GM23338 (cell line): ENCODE results near the gene APAF1.

Experiments used
- EZH2 ChIP-seq: fragments of 200-600 bp; sonication (generic); IDR thresholded peaks from one replicate; pipeline ENCODE4 v1.8.0; 2017; ENCODE audit warnings: antibody characterized with exemption, mild to moderate bottlenecking, low read depth; ENCODE audit not compliant: unreplicated experiment
- JUNB ChIP-seq: IDR thresholded peaks from one replicate; pipeline ENCODE4 v1.6.1; 2016; ENCODE audit warnings: antibody characterized with exemption; ENCODE audit not compliant: unreplicated experiment
- ZNF331 ChIP-seq: fragments of 250-450 bp; sonication (Bioruptor Pico); IDR thresholded peaks from 2 replicates; pipeline ENCODE4 v1.5.0; 2020; ENCODE audit warnings: low read depth, mild to moderate bottlenecking, moderate library complexity
- TF ChIP-seq, protein P1 (sequence below), 2 experiments: fragments of 200-600 bp in 1 of 2; sonication (generic) in 1 of 2; conservative IDR thresholded peaks; 2 replicates each; pipeline versions ENCODE4 v1.5.1 to v1.6.1; 2016 to 2017; ENCODE audit warnings: antibody characterized with exemption in 2 of 2, low read depth in 2 of 2, mild to moderate bottlenecking in 2 of 2, moderate library complexity in 1 of 2

DNA sequence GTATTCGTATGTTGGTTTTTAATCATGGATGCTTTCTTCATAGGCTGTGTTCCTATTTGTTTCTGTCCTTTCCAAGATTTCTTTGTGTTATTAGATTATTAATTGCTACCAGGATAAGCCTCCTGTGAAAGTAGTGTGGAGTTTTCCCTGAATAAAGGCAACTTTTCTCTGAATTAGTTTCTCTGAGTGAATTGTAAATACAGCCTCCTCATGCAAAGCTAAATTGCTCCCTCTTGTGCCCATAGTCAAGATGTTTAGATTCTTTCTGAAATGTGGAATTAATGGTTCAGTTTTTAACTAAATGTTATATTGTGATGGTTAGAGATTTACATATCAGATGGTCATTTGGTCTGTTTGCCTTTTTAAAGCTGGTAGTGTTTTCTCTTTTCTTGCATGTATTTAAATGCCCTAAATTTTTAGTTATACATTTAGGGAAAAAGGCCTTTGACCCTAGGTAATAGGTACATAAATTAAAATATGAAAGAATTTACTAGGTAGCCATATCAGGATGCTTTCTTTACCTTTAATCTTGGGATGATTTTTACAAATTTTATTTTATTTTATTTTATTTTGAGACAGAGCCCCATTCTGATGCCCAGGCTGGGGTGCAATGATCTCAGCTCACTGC is 8.9 kb downstream of the APAF1 start:
- TF ChIP-seq, protein P1, sequence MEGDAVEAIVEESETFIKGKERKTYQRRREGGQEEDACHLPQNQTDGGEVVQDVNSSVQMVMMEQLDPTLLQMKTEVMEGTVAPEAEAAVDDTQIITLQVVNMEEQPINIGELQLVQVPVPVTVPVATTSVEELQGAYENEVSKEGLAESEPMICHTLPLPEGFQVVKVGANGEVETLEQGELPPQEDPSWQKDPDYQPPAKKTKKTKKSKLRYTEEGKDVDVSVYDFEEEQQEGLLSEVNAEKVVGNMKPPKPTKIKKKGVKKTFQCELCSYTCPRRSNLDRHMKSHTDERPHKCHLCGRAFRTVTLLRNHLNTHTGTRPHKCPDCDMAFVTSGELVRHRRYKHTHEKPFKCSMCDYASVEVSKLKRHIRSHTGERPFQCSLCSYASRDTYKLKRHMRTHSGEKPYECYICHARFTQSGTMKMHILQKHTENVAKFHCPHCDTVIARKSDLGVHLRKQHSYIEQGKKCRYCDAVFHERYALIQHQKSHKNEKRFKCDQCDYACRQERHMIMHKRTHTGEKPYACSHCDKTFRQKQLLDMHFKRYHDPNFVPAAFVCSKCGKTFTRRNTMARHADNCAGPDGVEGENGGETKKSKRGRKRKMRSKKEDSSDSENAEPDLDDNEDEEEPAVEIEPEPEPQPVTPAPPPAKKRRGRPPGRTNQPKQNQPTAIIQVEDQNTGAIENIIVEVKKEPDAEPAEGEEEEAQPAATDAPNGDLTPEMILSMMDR (conservative IDR thresholded peaks at IDR 0.05; ENCODE audit: low read depth in 2 of 2): peak; percentile 69 to 89
- TF ChIP-seq ZNF331 (CRISPR knock-in tag): no peak
- TF ChIP-seq EZH2: no peak
- TF ChIP-seq JUNB: no peak
